Motor neuron (in vitro differentiated cells): Measurements from ENCODE around the gene HCAR2. TPM values are rescaled to one million over a fixed set of nuclear protein-coding genes. Genes with fewer than 3 reads are reported as not detected.
"Not testable (repeated sequence)": the region's sequence is repeated elsewhere in the genome, so short reads cannot be mapped to it uniquely, and the experiment has no call there.

Experiments used
- ATAC-seq, 8 experiments: fragments of 200-7000 bp; cut with Tn5 transposase; replicated peaks in 6 of 8; 2 replicates each; pipeline ENCODE4 v1.8.0; 2021; ENCODE audit warnings: mild to moderate bottlenecking in 8 of 8, moderate library complexity in 8 of 8
- H3K27ac ChIP-seq, 2 donors: fragments of 250-450 bp; sonication (Bioruptor Pico); 2 replicates each; pipeline ENCODE4 v1.9.0; 2021; ENCODE audit warnings: antibody characterized with exemption in 2 of 2, mild to moderate bottlenecking in 2 of 2, moderate library complexity in 1 of 2
- H3K4me1 ChIP-seq, 2 donors: fragments of 250-450 bp; sonication (Bioruptor Pico); replicated peaks in 1 of 2; 2 replicates each; pipeline ENCODE4 v1.6.1; 2021; ENCODE audit warnings: antibody characterized with exemption in 2 of 2, mild to moderate bottlenecking in 2 of 2, moderate library complexity in 1 of 2
- H3K4me3 ChIP-seq, 5 donors: fragments of 250-450 bp; sonication (Bioruptor Pico); 2 replicates each; pipeline ENCODE4 v1.9.0; 2021; ENCODE audit warnings: antibody characterized with exemption in 5 of 5, mild to moderate bottlenecking in 5 of 5, moderate library complexity in 4 of 5
- WGBS, 10 experiments: fragments of 450-650 bp; shearing (Covaris generic); methylation state at CpG; one replicate each; pipeline ENCODE4 v1.0.0; 2022; 5-methylcytosine and 5-hydroxymethylcytosine counted together
- in situ Hi-C, 9 experiments: fragments of 400-800 bp; cut with MboI; loops; one replicate each; pipeline ENCODE4 v1.15.0; 2021; ENCODE audit warnings: low sequenced_read_pairs in 9 of 9, low pct_unique_long_range_greater_than_20kb in 2 of 9; ENCODE audit not compliant: unreplicated experiment in 9 of 9
- total RNA-seq, 8 experiments: library from RNA; unstranded; fragments of 300-600 nt; gene quantifications; 2 replicates each; pipeline versions ENCODE4 v1.2.3 to v1.2.4, GENCODE V29; 2022

Gene HCAR2
- total RNA-seq, 8 experiments from 2014 or later, result 0.23 to 0.42 (median 0.32) TPM; not detected in 4

GRCh38 chr12:122676781-122677180, 26.4 kb downstream of the HCAR2 start:
- in situ Hi-C loops, ATAC-seq, H3K27ac ChIP-seq, H3K4me3 ChIP-seq, H3K4me1 ChIP-seq: not testable (repeated sequence)
- 93 to 100% (median 97%) methylated on average over 1 to 6 of the region's 32 CpGs; no CpG with 5 or more reads in 7 of the 10 experiments for WGBS, 10 experiments

GRCh38 chr12:122676015-122676414, 27.1 kb downstream of the HCAR2 start:
- WGBS, 10 experiments, result 80 to 86% (median 83%) methylated on average over 1 to 5 of the region's 8 CpGs; no CpG with 5 or more reads in 7 of the 10 experiments
- in situ Hi-C loops, H3K4me3 ChIP-seq, ATAC-seq, H3K4me1 ChIP-seq, H3K27ac ChIP-seq: not testable (repeated sequence)

GRCh38 chr12:122672515-122672914, 30.6 kb downstream of the HCAR2 start:
- H3K27ac ChIP-seq, result no peak overlapping the region
- no peak overlapping the region for H3K4me3 ChIP-seq
- 20 to 100% (median 33%) methylated on average over 1 to 2 of the region's 2 CpGs; no CpG with 5 or more reads in 5 of the 10 experiments for WGBS, 10 experiments
- no peak for ATAC-seq
- no peaks in the 10 kb centered on the region for H3K4me1 ChIP-seq
- in situ Hi-C loops, result no loop called here

GRCh38 chr12:122669397-122670070, 33.6 kb downstream of the HCAR2 start:
- 10 to 90% (median 78%) methylated on average over 2 to 5 of the region's 5 CpGs for WGBS, 10 experiments
- no peaks in the 10 kb centered on the region for H3K4me1 ChIP-seq
- ATAC-seq, result peak in 1 of 8 experiments; percentile 43
- no peak overlapping the region for H3K27ac ChIP-seq
- H3K4me3 ChIP-seq, result no peak overlapping the region
- in situ Hi-C loops, result no loop called here

- H3K27ac ChIP-seq, result no peak overlapping the region
- ATAC-seq, result no peak
- no peak overlapping the region for H3K4me3 ChIP-seq
- WGBS, 10 experiments, result 67 to 100% (median 83%) methylated on average over 1 to 2 of the region's 2 CpGs; no CpG with 5 or more reads in 3 of the 10 experiments
- H3K4me1 ChIP-seq, result no peaks in the 10 kb centered on the region
- in situ Hi-C loops, result no loop called here
These were observed 34.9 kb downstream of the HCAR2 start for GRCh38 chr12:122668268-122668667.

- no peak overlapping the region for H3K27ac ChIP-seq
- no peak overlapping the region for H3K4me3 ChIP-seq
- ATAC-seq, result no peak
- H3K4me1 ChIP-seq, result no peaks in the 10 kb centered on the region
- in situ Hi-C loops, result no loop called here
- 77 to 98% (median 91%) methylated on average over 3 to 5 of the region's 5 CpGs; no CpG with 5 or more reads in 2 of the 10 experiments for WGBS, 10 experiments
These were observed 37.4 kb downstream of the HCAR2 start for GRCh38 chr12:122665759-122666158.

GRCh38 chr12:122665349-122665748, 37.8 kb downstream of the HCAR2 start:
- in situ Hi-C loops, result no loop called here
- ATAC-seq, result no peak
- Histone ChIP-seq H3K4me1 (no peaks in the 10 kb centered on the region), H3K4me3 (no peak overlapping the region), H3K27ac (no peak overlapping the region)
- WGBS, 10 experiments, result 72 to 90% (median 84%) methylated on average over 4 to 8 of the region's 8 CpGs; no CpG with 5 or more reads in 1 of the 10 experiments

- no peak overlapping the region for H3K27ac ChIP-seq
- no peak overlapping the region for H3K4me3 ChIP-seq
- in situ Hi-C loops, result no loop called here
- no peak for ATAC-seq
- H3K4me1 ChIP-seq, result no peaks in the 10 kb centered on the region
- 75 to 100% (median 87%) methylated on average over 1 to 3 of the region's 3 CpGs; no CpG with 5 or more reads in 1 of the 10 experiments for WGBS, 10 experiments
These were observed 41.2 kb downstream of the HCAR2 start for GRCh38 chr12:122661938-122662337.

- WGBS, 10 experiments, result 60 to 90% (median 78%) methylated on average over 1 to 9 of the region's 16 CpGs; no CpG with 5 or more reads in 1 of the 10 experiments
- ATAC-seq, result no peak
- Histone ChIP-seq H3K27ac (no peak overlapping the region), H3K4me3 (no peak overlapping the region), H3K4me1 (no peaks in the 10 kb centered on the region)
- in situ Hi-C loops, result no loop called here
These were observed 41.9 kb downstream of the HCAR2 start for GRCh38 chr12:122661246-122661645.

GRCh38 chr12:122659579-122659978, 43.6 kb downstream of the HCAR2 start:
- in situ Hi-C loops, result no loop called here
- no peak for ATAC-seq
- WGBS, 10 experiments, result 81 to 100% (median 92%) methylated on average over 1 to 6 of the region's 6 CpGs; no CpG with 5 or more reads in 1 of the 10 experiments
- Histone ChIP-seq H3K27ac (no peak overlapping the region), H3K4me1 (no peaks in the 10 kb centered on the region), H3K4me3 (no peak overlapping the region)

- H3K4me3 ChIP-seq, result no peak overlapping the region
- in situ Hi-C loops, result no loop called here
- 67 to 100% (median 93%) methylated on average over 1 to 3 of the region's 3 CpGs for WGBS, 10 experiments
- H3K4me1 ChIP-seq, result no peaks in the 10 kb centered on the region
- ATAC-seq, result no peak
- no peak overlapping the region for H3K27ac ChIP-seq
These were observed 46.9 kb downstream of the HCAR2 start for GRCh38 chr12:122656298-122656697.

GRCh38 chr12:122653291-122653690, 49.9 kb downstream of the HCAR2 start:
- in situ Hi-C loops, H3K4me3 ChIP-seq, ATAC-seq, H3K27ac ChIP-seq, H3K4me1 ChIP-seq: not testable (repeated sequence)
- 88 to 100% (median 96%) methylated on average over 3 to 8 of the region's 8 CpGs; no CpG with 5 or more reads in 1 of the 10 experiments for WGBS, 10 experiments

GRCh38 chr12:122651520-122652224, 51.5 kb downstream of the HCAR2 start:
- in situ Hi-C loops, result no loop called here
- Histone ChIP-seq H3K4me3 (no peak overlapping the region), H3K4me1 (no peaks in the 10 kb centered on the region), H3K27ac (no peak overlapping the region)
- 71 to 100% (median 89%) methylated on average over 2 to 11 of the region's 11 CpGs; no CpG with 5 or more reads in 2 of the 10 experiments for WGBS, 10 experiments
- ATAC-seq, result no peak
